ENCODE data around the gene SGTA.

GRCh38 chr19:2763687-2764086 is 19.4 kb downstream of the SGTA start:
- no peak for TF ChIP-seq TAF1 (IDR thresholded peaks at IDR 0.05; ENCODE audit: borderline replicate concordance, insufficient read depth, low read length)
- TF ChIP-seq SIN3A (IDR thresholded peaks at IDR 0.05; ENCODE audit: borderline replicate concordance, insufficient read depth, low read length), result no peak
- TF ChIP-seq, protein P1, sequence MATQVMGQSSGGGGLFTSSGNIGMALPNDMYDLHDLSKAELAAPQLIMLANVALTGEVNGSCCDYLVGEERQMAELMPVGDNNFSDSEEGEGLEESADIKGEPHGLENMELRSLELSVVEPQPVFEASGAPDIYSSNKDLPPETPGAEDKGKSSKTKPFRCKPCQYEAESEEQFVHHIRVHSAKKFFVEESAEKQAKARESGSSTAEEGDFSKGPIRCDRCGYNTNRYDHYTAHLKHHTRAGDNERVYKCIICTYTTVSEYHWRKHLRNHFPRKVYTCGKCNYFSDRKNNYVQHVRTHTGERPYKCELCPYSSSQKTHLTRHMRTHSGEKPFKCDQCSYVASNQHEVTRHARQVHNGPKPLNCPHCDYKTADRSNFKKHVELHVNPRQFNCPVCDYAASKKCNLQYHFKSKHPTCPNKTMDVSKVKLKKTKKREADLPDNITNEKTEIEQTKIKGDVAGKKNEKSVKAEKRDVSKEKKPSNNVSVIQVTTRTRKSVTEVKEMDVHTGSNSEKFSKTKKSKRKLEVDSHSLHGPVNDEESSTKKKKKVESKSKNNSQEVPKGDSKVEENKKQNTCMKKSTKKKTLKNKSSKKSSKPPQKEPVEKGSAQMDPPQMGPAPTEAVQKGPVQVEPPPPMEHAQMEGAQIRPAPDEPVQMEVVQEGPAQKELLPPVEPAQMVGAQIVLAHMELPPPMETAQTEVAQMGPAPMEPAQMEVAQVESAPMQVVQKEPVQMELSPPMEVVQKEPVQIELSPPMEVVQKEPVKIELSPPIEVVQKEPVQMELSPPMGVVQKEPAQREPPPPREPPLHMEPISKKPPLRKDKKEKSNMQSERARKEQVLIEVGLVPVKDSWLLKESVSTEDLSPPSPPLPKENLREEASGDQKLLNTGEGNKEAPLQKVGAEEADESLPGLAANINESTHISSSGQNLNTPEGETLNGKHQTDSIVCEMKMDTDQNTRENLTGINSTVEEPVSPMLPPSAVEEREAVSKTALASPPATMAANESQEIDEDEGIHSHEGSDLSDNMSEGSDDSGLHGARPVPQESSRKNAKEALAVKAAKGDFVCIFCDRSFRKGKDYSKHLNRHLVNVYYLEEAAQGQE (IDR thresholded peaks at IDR 0.05; ENCODE audit: insufficient read depth in 1 of 2, low read depth in 2 of 2, low read length in 2 of 2), result no peak

All from PFSK-1 (cell line).